Loucy (cell line): ENCODE measurements around the gene CNTNAP2.

ENCODE experiments used
- H2AFZ ChIP-seq: fragments of 200-600 bp; sonication (generic); 2 replicates; pipeline ENCODE4 v1.6.0; 2016; ENCODE audit warnings: antibody characterized with exemption, mild to moderate bottlenecking, low read length, moderate library complexity
- H3F3A ChIP-seq: fragments of 200-600 bp; 2 replicates; pipeline ENCODE4 v1.6.0; 2016; ENCODE audit warnings: antibody characterized with exemption, low read depth, mild to moderate bottlenecking
- H3K27me3 ChIP-seq: fragments of 200-600 bp; sonication (generic); 2 replicates; pipeline ENCODE4 v1.6.1; 2014; ENCODE audit warnings: low read length, mild to moderate bottlenecking; ENCODE audit not compliant: insufficient read depth, poor library complexity, severe bottlenecking
- H3K36me3 ChIP-seq: fragments of 200-600 bp; sonication (generic); 2 replicates; pipeline ENCODE4 v1.6.1; 2016; ENCODE audit warnings: low read length; ENCODE audit not compliant: insufficient read depth
- H3K4me1 ChIP-seq: fragments of 200-600 bp; sonication (generic); 2 replicates; pipeline ENCODE4 v1.5.1; 2014; ENCODE audit warnings: low read length, mild to moderate bottlenecking; ENCODE audit not compliant: insufficient read depth, poor library complexity, severe bottlenecking
- H3K4me2 ChIP-seq: fragments of 200-600 bp; sonication (generic); 2 replicates; pipeline ENCODE4 v1.6.0; 2014; ENCODE audit warnings: antibody characterized with exemption, low read length, low read depth, mild to moderate bottlenecking; ENCODE audit not compliant: poor library complexity, severe bottlenecking
- H3K4me3 ChIP-seq: fragments of 200-600 bp; sonication (generic); 2 replicates; pipeline ENCODE4 v1.5.1; 2014; ENCODE audit warnings: low read length, mild to moderate bottlenecking, mixed read lengths; ENCODE audit not compliant: poor library complexity, severe bottlenecking
- H3K79me2 ChIP-seq: fragments of 200-600 bp; sonication (generic); 2 replicates; pipeline ENCODE4 v1.6.1; 2014; ENCODE audit warnings: low read length; ENCODE audit not compliant: insufficient read depth
- H3K9ac ChIP-seq: fragments of 200-600 bp; sonication (generic); 2 replicates; pipeline ENCODE4 v1.6.0; 2014; ENCODE audit warnings: mild to moderate bottlenecking, low read depth, low read length, moderate library complexity; ENCODE audit not compliant: poor library complexity, severe bottlenecking
- H3K9me2 ChIP-seq: fragments of 200-600 bp; sonication (generic); replicated peaks from 2 replicates; pipeline ENCODE4 v1.6.1; 2016; ENCODE audit warnings: low read depth, low read length, mixed read lengths
- H3K9me3 ChIP-seq: fragments of 200-600 bp; sonication (generic); 2 replicates; pipeline ENCODE4 v1.6.1; 2014; ENCODE audit warnings: mild to moderate bottlenecking, antibody characterized with exemption, low read length, low read depth; ENCODE audit not compliant: insufficient read depth
- H4K20me1 ChIP-seq: fragments of 200-600 bp; sonication (generic); 2 replicates; pipeline ENCODE4 v1.6.0; 2014; ENCODE audit warnings: antibody characterized with exemption, low read length, mild to moderate bottlenecking; ENCODE audit not compliant: insufficient read depth, poor library complexity, severe bottlenecking
- CTCF ChIP-seq: fragments of 200-600 bp; sonication (generic); conservative IDR thresholded peaks from 2 replicates; pipeline ENCODE4 v1.5.1; 2014; ENCODE audit warnings: mild to moderate bottlenecking, antibody characterized with exemption, low read length
- EZH2phosphoT487 ChIP-seq: fragments of 200-600 bp; IDR thresholded peaks from 2 replicates; pipeline ENCODE4 v1.6.1; 2018; ENCODE audit warnings: antibody characterized with exemption, mild to moderate bottlenecking, moderate library complexity, borderline replicate concordance

The CNTNAP2 gene

GRCh38 chr7:148187471-148187870, 2070.9 kb downstream of the CNTNAP2 start:
- Histone ChIP-seq H3K4me1 (no peaks in the 10 kb centered on the region), H3K9me3 (no peaks in the 10 kb centered on the region), H3K4me3 (no peak overlapping the region), H3K9me2 (no peaks in the 10 kb centered on the region), H3K4me2 (no peak overlapping the region), H3K27me3 (no peaks in the 10 kb centered on the region), H4K20me1 (no peaks in the 10 kb centered on the region), H3F3A (no peaks in the 10 kb centered on the region), H3K79me2 (no peaks in the 10 kb centered on the region), H3K36me3 (no peaks in the 10 kb centered on the region), H2AFZ (no peak overlapping the region), H3K9ac (no peak overlapping the region)
- no peak for TF ChIP-seq CTCF
- TF ChIP-seq EZH2phosphoT487 = no peak

GRCh38 chr7:148191391-148192065, 2074.9 kb downstream of the CNTNAP2 start:
- H3K9me2 ChIP-seq = no peaks in the 10 kb centered on the region
- no peak overlapping the region for H3K9ac ChIP-seq
- no peaks in the 10 kb centered on the region for H3K4me1 ChIP-seq
- H3K9me3 ChIP-seq = no peaks in the 10 kb centered on the region
- no peaks in the 10 kb centered on the region for H4K20me1 ChIP-seq
- no peaks in the 10 kb centered on the region for H3K27me3 ChIP-seq
- no peaks in the 10 kb centered on the region for H3K79me2 ChIP-seq
- TF ChIP-seq CTCF (no peak), EZH2phosphoT487 (no peak)
- no peak overlapping the region for H3K4me2 ChIP-seq
- H3K4me3 ChIP-seq = no peak overlapping the region
- H3F3A ChIP-seq = no peaks in the 10 kb centered on the region
- no peaks in the 10 kb centered on the region for H3K36me3 ChIP-seq
- H2AFZ ChIP-seq = no peak overlapping the region

- TF ChIP-seq EZH2phosphoT487 (no peak), CTCF (no peak)
- H4K20me1 ChIP-seq = no peaks in the 10 kb centered on the region
- H3K36me3 ChIP-seq = no peaks in the 10 kb centered on the region
- H3F3A ChIP-seq = no peaks in the 10 kb centered on the region
- H3K79me2 ChIP-seq = no peaks in the 10 kb centered on the region
- H2AFZ ChIP-seq = no peak overlapping the region
- no peak overlapping the region for H3K9ac ChIP-seq
- no peaks in the 10 kb centered on the region for H3K9me3 ChIP-seq
- H3K9me2 ChIP-seq = no peaks in the 10 kb centered on the region
- H3K4me3 ChIP-seq = no peak overlapping the region
- H3K4me1 ChIP-seq = no peaks in the 10 kb centered on the region
- no peaks in the 10 kb centered on the region for H3K27me3 ChIP-seq
- no peak overlapping the region for H3K4me2 ChIP-seq
Observed at GRCh38 chr7:148192491-148192890, 2075.9 kb downstream of the CNTNAP2 start.
